Measurements from ENCODE around the gene GOLM1.

DNA sequence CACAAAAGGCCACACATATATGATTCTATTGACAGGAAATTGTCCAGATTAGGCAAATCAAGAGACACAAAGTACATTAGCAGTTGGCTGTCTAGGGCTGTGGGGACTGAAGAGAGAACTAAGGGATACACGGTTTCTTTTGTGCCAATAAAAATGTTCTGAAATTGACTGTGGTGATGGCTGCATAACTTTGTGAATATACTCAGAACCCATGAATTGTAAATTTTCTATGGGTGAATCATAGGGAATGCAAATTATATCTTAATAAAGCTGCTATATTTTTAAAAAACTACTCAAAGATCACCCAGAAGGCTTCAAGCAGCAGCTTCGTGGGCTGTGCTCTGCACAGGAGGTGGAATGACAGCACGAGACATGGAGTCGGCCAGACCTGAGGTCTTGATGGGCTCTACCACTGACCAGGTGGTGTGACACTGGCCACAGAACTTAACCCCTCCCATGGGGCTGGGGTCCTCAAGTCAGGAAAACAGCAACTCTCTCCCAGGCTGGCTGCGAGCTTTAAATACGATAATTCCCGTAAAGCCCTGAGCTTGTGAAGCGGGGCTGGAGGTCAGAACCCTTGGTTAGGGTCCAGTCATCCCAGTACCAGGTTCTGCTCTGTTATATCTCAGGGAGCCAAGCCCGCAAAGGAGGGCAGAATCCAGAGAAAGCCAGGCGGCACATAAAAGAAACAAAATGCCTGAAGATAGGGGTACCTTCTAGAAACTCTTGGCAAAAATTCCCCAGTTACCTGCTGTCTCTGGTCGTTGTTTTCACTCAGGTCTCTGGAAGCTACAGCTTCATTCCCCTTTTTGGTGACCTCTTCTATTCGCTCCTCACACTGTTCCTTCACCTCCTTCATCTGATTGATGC is 59.1 kb downstream of the GOLM1 start:
- no peak for TF ChIP-seq EZH2 (IDR thresholded peaks at IDR 0.05)
- no peak for TF ChIP-seq POLR2AphosphoS5 (IDR thresholded peaks at IDR 0.05; ENCODE audit: borderline replicate concordance, low read depth, low read length)
- no peak for TF ChIP-seq FOXP2 (optimal IDR thresholded peaks at IDR 0.05; ENCODE audit: control extremely low read depth, extremely low read length, insufficient read depth)
